A673 (cell line): ENCODE measurements around the gene NBAS. TPM values are rescaled to one million over a fixed set of nuclear protein-coding genes. Genes with fewer than 3 reads are reported as not detected.

Experiments used
- BruUV-seq: library from RNA; stranded (reverse); fragments of 400-500 nt; replicated peaks from 2 replicates; lab custom pipeline; 2021; lab: Mats Ljungman, UMichigan
- CTCF ChIA-PET: fragments of 300-600 bp; sonication (Branson Sonifier 250); formaldehyde crosslinking; loops from one replicate; lab custom pipeline; 2022; ENCODE audit warnings: antibody characterized with exemption; lab: Charles Lee
- POLR2A ChIA-PET: fragments of 300-600 bp; sonication (Branson Sonifier 250); formaldehyde crosslinking; loops from one replicate; lab custom pipeline; 2022; ENCODE audit warnings: antibody characterized with exemption; ENCODE audit not compliant: low non-redundant PET; lab: Charles Lee
- DNase-seq: peaks from one replicate; pipeline ENCODE4 v3.0.0-alpha.2; 2015; ENCODE audit warnings: low spot score
- H3K27ac ChIP-seq: fragments of 200-600 bp; sonication (generic); 2 replicates; pipeline ENCODE4 v1.5.1; 2016; ENCODE audit warnings: mixed run types, low read depth, mild to moderate bottlenecking, mixed read lengths, antibody characterized with exemption, low read length; ENCODE audit not compliant: poor library complexity, severe bottlenecking
- H3K27me3 ChIP-seq: fragments of 200-600 bp; sonication (generic); replicated peaks from 2 replicates; pipeline ENCODE4 v1.6.1; 2017; ENCODE audit warnings: mixed run types, low read depth, mild to moderate bottlenecking, mixed read lengths, antibody characterized with exemption, low read length; ENCODE audit not compliant: insufficient read depth, poor library complexity
- H3K36me3 ChIP-seq: fragments of 200-600 bp; sonication (generic); 2 replicates; pipeline ENCODE4 v1.6.1; 2016; ENCODE audit warnings: mixed run types, mild to moderate bottlenecking, mixed read lengths, antibody characterized with exemption, low read length; ENCODE audit not compliant: insufficient read depth, poor library complexity, severe bottlenecking
- H3K4me1 ChIP-seq: fragments of 200-600 bp; sonication (generic); 2 replicates; pipeline ENCODE4 v1.6.1; 2017; ENCODE audit warnings: mixed run types, mild to moderate bottlenecking, mixed read lengths, antibody characterized with exemption, low read length; ENCODE audit not compliant: insufficient read depth, poor library complexity, severe bottlenecking
- H3K4me3 ChIP-seq: fragments of 200-600 bp; sonication (generic); 2 replicates; pipeline ENCODE4 v1.5.1; 2016; ENCODE audit warnings: low read depth, mixed run types, mild to moderate bottlenecking, mixed read lengths, low read length; ENCODE audit not compliant: poor library complexity, severe bottlenecking
- H3K9me3 ChIP-seq: fragments of 200-600 bp; sonication (generic); 2 replicates; pipeline ENCODE4 v1.6.1; 2016; ENCODE audit warnings: mixed run types, low read depth, mild to moderate bottlenecking, mixed read lengths, antibody characterized with exemption, low read length; ENCODE audit not compliant: poor library complexity, severe bottlenecking
- CTCF ChIP-seq: fragments of 300-800, 200-600 bp; sonication (generic); conservative IDR thresholded peaks from 2 replicates; pipeline ENCODE4 v1.5.1; 2017; ENCODE audit warnings: low read depth, mild to moderate bottlenecking, antibody characterized with exemption, low read length, moderate library complexity, mixed read lengths
- EZH2 ChIP-seq: fragments of 200-600 bp; sonication (generic); IDR thresholded peaks from 2 replicates; pipeline ENCODE4 v1.6.1; 2017; ENCODE audit warnings: borderline replicate concordance, low read depth, mild to moderate bottlenecking, mixed read lengths, antibody characterized with exemption, low read length; ENCODE audit not compliant: poor library complexity, severe bottlenecking
- intact Hi-C: fragments of 100-400 bp; cut with micrococcal nuclease; formaldehyde crosslinking; loops from one replicate; pipeline ENCODE4 v1.10.0; 2022; ENCODE audit not compliant: unreplicated experiment
- total RNA-seq: library from RNA; stranded (reverse); gene quantifications from 2 replicates; pipeline ENCODE4 v1.2.3, GENCODE V29; 2021

The NBAS gene
- total RNA-seq, 1 experiment from 2014 or later, result 38.7 TPM

DNA sequence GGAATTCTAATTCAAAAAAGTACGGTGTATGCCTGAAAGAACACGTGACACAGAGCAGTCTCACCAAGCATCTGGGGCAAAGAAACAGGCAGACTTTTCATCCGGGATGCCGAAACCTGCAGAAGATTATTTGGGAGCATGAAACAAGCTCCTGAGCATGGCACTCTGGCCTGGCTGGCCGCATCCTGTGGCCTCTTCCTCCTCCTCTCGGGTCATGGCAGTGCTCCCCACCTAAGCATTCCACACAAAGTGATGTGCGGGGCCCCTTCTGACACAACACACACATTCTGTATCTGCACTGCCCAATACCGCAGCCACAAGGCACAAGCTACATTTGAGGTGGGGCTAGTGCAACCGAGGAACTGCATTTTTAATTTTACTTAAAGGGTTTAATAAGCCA is 380.8 kb downstream of the NBAS start:
- Histone ChIP-seq H3K36me3 (no peaks in the 10 kb centered on the region), H3K4me3 (no peak overlapping the region), H3K27me3 (no peaks in the 10 kb centered on the region), H3K4me1 (no peaks in the 10 kb centered on the region), H3K27ac (no peak overlapping the region), H3K9me3 (no peaks in the 10 kb centered on the region)
- ChIA-PET POLR2A (no interaction called here), CTCF (no interaction called here)
- BruUV-seq, result no TSS peak
- DNase-seq, result no peak
- TF ChIP-seq CTCF (no peak), EZH2 (no peak)
- intact Hi-C loops, result no loop called here

- no peaks in the 10 kb centered on the region for H3K4me1 ChIP-seq
- H3K4me3 ChIP-seq, result no peak overlapping the region
- TF ChIP-seq EZH2, result no peak
- TF ChIP-seq CTCF, result no peak
- no peaks in the 10 kb centered on the region for H3K36me3 ChIP-seq
- no peaks in the 10 kb centered on the region for H3K27me3 ChIP-seq
- H3K27ac ChIP-seq, result no peak overlapping the region
- no TSS peak for BruUV-seq
- ChIA-PET CTCF (no interaction called here), POLR2A (no interaction called here)
- no peaks in the 10 kb centered on the region for H3K9me3 ChIP-seq
- intact Hi-C loops, result loop anchor here (10.0 kb wide), 1 partner anchor 396 kb away; no protein-coding TSS in a partner anchor
- DNase-seq, result no peak
These were observed 382.2 kb downstream of the NBAS start for GRCh38 chr2:15178946-15179345.

DNA sequence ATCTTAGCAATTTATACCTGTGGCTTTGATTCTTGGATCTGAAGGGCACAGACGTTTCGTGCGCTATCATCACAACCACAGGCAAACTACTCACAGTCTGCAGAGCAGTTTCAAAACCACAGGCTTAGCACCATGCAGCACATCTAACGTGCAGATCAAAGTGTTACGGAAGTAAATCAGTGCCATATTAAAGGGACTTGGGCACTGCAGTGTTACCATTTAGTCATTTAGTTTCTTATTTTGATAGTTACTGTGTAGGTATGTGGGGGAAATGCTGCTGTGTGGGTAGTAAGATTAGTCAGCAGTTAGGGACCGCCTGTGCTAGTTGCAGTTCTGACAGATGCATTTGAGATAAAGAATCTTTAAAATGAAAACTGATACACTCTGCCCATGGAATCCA is 384.0 kb downstream of the NBAS start:
- BruUV-seq, result no TSS peak
- peak; percentile 27 for DNase-seq
- Histone ChIP-seq H3K27me3 (no peaks in the 10 kb centered on the region), H3K27ac (no peak overlapping the region), H3K9me3 (no peaks in the 10 kb centered on the region), H3K36me3 (no peaks in the 10 kb centered on the region), H3K4me1 (no peaks in the 10 kb centered on the region), H3K4me3 (no peak overlapping the region)
- TF ChIP-seq EZH2, result no peak
- TF ChIP-seq CTCF, result no peak
- POLR2A ChIA-PET, result no interaction called here
- intact Hi-C loops, result loop anchor here (10.0 kb wide), 1 partner anchor 398 kb away; no protein-coding TSS in a partner anchor
- CTCF ChIA-PET, result no interaction called here
